H1 (cell line): ENCODE measurements around the gene SLC25A22. TPM values are rescaled to one million over a fixed set of nuclear protein-coding genes. Genes with fewer than 3 reads are reported as not detected.

Source experiments
- KDM4A ChIP-seq: IDR thresholded peaks from one replicate; pipeline ENCODE4 v1.7.1; 2012; ENCODE audit warnings: low read depth, mild to moderate bottlenecking, moderate library complexity, low read length, inconsistent platforms; ENCODE audit not compliant: severe bottlenecking
- POLR2AphosphoS5 ChIP-seq: IDR thresholded peaks from 2 replicates; pipeline ENCODE4 v1.6.1; 2011; ENCODE audit warnings: low read depth, low read length
- polyA plus RNA-seq, 7 experiments: library from polyadenylated mRNA; depleted of rRNA in 3 of 7; stranded (reverse) in 5 of 7; unstranded in 2 of 7; fragments of >200 nt in 5 of 7; fragments of 200-250 nt in 2 of 7; gene quantifications; 1 replicate in 5 of 7; 2 replicates in 1 of 7; 4 replicates in 1 of 7; pipeline versions ENCODE4 v1.2.1 to v1.2.3, GENCODE V29; 2011 to 2013; ENCODE audit warnings: missing spikeins in 2 of 7, mixed read lengths in 2 of 7
- total RNA-seq: library from RNA; stranded (reverse); fragmentation: NEBNext Ultra II Directional; extraction: Animal tissue kit (Norgen Biotek cat#: 25700); gene quantifications from 2 replicates; pipeline ENCODE4 v1.2.1, GENCODE V29; 2021

Gene SLC25A22
- total and polyA plus RNA-seq, 2 of the 8 experiments (the other 6 are each of a cell fraction or from before 2014, with no cell fraction given) = 31.5 to 48.0 TPM

- TF ChIP-seq KDM4A = no peak
- TF ChIP-seq POLR2AphosphoS5 = no peak; the same call in 1 of the 2 replicates
- TF ChIP-seq, all 59 proteins: peak for 4
Observed at GRCh38 chr11:746289-747157, 51.6 kb downstream of the SLC25A22 start (continued).
